22Rv1 (cell line): ENCODE data around the gene STK33.

ENCODE experiments used
- H3K27ac ChIP-seq: fragments of 450-650 bp; 2 replicates; pipeline ENCODE4 v1.5.1; 2017
- CTCF ChIP-seq: fragments of 450-650 bp; IDR thresholded peaks from 2 replicates; pipeline ENCODE4 v1.5.1; 2017; ENCODE audit warnings: mild to moderate bottlenecking
- ZFX ChIP-seq: fragments of 450-650 bp; IDR thresholded peaks from 2 replicates; pipeline ENCODE4 v1.6.1; 2017; ENCODE audit warnings: antibody characterized with exemption, borderline replicate concordance

The STK33 gene

GRCh38 chr11:8612522-8612921, 18.5 kb upstream of the STK33 start:
- no peak for TF ChIP-seq ZFX
- no peak for TF ChIP-seq CTCF
- no peak overlapping the region for H3K27ac ChIP-seq

- TF ChIP-seq CTCF (no peak), ZFX (no peak)
- H3K27ac ChIP-seq = no peak overlapping the region
Measured at GRCh38 chr11:8610532-8611116, 16.6 kb upstream of the STK33 start.

GRCh38 chr11:8608652-8609051, 14.6 kb upstream of the STK33 start:
- H3K27ac ChIP-seq = no peak overlapping the region
- TF ChIP-seq ZFX = no peak

- no peak for TF ChIP-seq CTCF
- no peak for TF ChIP-seq ZFX
- no peak overlapping the region for H3K27ac ChIP-seq
Measured at GRCh38 chr11:8605971-8606563, 12.0 kb upstream of the STK33 start.

DNA sequence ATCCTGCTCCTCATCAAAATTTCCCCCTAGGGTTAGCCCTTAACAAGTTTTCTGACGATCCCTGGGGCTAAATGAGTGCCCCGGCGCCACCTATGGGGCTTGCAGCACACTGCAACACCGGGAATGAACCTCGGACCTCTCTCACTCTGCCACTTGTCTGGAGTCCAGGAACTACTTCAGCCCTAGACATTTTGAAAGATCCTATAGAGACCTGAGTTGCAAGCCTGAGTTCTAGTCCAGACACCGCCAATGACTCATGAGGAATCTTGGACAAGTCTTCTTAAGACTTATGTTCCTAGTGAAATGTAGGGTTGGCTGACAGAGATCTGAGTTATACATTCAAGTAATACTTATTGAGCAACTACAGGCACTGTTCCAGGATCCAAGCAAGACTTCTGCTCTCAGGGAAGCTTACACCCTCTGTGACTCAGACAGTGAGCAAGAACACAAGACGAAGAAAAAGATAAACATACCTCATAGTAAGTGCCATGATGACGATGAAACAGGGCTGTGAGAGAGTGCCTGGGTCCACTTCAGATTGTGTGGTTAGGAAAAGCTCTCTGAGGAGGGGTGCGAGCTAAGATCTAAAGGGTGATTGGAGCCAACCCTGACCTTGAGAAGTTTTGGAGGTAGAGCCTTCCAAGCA, 10.2 kb upstream of the STK33 start:
- no peak overlapping the region for H3K27ac ChIP-seq
- peak; percentile 86 for TF ChIP-seq CTCF
- TF ChIP-seq ZFX = no peak

DNA sequence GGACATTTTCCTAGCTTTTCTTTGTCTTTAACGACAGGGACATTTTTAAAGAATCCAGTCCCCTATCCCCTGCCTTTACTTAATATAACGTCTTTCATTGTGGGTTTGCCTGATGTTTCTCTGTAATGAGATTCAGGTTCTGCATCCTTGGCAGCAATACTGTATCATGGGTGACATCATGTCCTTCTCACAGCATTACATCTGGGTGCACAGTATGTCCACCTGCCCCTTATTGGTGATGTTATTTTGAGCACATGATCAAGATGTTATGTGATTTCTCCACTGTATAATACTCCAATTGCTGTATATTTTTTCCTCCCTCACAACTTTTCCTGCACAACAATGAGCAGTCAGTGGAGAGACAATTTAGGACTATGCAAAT, 9.7 kb upstream of the STK33 start:
- H3K27ac ChIP-seq = no peak overlapping the region
- TF ChIP-seq CTCF (no peak), ZFX (no peak)

DNA sequence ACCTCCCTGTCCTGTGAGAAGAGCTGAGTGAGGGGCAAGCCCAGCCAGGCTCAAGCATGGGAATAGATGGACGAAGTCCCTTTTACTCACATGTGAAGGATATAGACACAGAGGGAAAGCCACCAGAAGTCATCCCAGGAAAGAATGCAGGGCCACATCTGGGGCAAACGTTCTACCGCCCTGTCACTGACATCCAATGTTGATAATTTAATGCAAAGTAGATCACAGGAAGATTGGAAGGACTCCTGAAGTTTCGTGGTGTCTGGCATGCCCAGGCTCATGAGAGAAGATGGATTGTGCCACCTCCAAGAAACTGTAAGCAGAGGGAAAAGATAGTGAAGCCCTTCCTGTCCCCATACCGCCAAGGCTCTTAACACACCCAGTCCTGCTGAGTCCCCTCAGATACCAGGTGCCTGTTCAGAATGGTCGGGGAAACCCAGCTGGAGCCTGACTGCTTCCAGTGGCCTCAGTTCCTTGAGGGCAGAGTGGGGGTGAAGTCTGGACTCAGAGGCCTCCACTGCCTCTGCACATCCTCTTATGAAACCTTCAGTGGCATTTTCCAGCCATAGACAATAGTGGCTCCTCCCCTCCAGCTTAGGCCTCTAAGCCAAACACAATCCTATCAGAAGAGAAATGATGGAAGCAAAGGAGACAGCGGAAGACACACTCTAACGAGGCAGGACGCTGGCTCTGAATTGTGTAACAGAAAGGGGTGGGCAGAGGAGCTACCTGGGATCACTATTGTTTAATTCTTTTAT, 7.5 kb upstream of the STK33 start:
- TF ChIP-seq CTCF (no peak), ZFX (no peak)
- no peak overlapping the region for H3K27ac ChIP-seq
